ENCODE data around the gene VPS4B. TPM values are rescaled to one million over a fixed set of nuclear protein-coding genes. Genes with fewer than 3 reads are reported as not detected.

Gene VPS4B
- total RNA-seq, 1 experiment from 2014 or later = 59.7 TPM

DNA sequence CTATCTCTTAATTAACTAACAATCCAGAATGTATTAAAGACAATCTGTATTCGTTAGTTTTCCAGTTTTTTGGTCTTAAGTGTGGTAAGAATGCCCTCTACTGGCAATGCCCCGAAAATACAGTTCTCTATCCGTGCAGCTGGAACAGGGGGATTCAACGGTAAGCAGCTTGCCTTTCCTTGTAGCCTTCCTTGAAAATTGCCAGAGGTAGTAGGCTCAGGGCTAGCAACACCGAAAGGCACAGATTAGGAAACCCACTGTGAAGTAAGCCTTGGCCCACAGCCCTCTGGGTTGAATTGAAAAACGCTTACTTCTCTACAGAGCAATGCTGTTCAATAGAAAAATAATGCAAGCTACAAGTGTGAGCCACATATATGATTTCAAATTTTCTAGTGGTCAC is 17.1 kb upstream of the VPS4B start:
- H3K4me2 ChIP-seq = 0 out of 2 replicates have a peak overlapping the region, but pooled peaks have one; percentile 33
- peaks cover 11% of the 10 kb centered on the region for H3K4me1 ChIP-seq (replicated peaks; ENCODE audit: insufficient read depth)
- H3K9me3 ChIP-seq (ENCODE audit: insufficient read depth, low read depth) = no peaks in the 10 kb centered on the region
- H3K27ac ChIP-seq = no peak overlapping the region
- BruUV-seq (replicated peaks) = no TSS peak
- ChIA-PET POLR2A (ENCODE audit: unreplicated experiment) (interaction anchor here (0.5 kb wide), 1 partner anchor 12 kb away, joined by 3 read pairs; no protein-coding TSS in a partner anchor), CTCF (interaction anchor here (0.7 to 1.6 kb wide), 5 partner anchors 66 to 423 kb away, joined by 3 to 6 read pairs (median 5); no protein-coding TSS in a partner anchor)
- no peaks in the 10 kb centered on the region for H4K20me1 ChIP-seq (ENCODE audit: insufficient read depth)
- H3K27me3 ChIP-seq (ENCODE audit: insufficient read depth, low read depth) = no peaks in the 10 kb centered on the region
- TF ChIP-seq, protein P1, sequence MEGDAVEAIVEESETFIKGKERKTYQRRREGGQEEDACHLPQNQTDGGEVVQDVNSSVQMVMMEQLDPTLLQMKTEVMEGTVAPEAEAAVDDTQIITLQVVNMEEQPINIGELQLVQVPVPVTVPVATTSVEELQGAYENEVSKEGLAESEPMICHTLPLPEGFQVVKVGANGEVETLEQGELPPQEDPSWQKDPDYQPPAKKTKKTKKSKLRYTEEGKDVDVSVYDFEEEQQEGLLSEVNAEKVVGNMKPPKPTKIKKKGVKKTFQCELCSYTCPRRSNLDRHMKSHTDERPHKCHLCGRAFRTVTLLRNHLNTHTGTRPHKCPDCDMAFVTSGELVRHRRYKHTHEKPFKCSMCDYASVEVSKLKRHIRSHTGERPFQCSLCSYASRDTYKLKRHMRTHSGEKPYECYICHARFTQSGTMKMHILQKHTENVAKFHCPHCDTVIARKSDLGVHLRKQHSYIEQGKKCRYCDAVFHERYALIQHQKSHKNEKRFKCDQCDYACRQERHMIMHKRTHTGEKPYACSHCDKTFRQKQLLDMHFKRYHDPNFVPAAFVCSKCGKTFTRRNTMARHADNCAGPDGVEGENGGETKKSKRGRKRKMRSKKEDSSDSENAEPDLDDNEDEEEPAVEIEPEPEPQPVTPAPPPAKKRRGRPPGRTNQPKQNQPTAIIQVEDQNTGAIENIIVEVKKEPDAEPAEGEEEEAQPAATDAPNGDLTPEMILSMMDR (conservative IDR thresholded peaks at IDR 0.05) = peak; percentile 89
- no peak for TF ChIP-seq EZH2 (IDR thresholded peaks at IDR 0.05; ENCODE audit: low read depth)
- H3K36me3 ChIP-seq (ENCODE audit: low read depth) = no peaks in the 10 kb centered on the region
- peaks cover 4% of the 10 kb centered on the region; the same call in 1 of the 2 replicates for H3F3A ChIP-seq (ENCODE audit: insufficient read depth, low read depth)
- peak; percentile 25 to 52 for DNase-seq
- H2AFZ ChIP-seq = 0 out of 2 replicates have a peak overlapping the region, but pooled peaks have one; percentile 66
- H3K4me3 ChIP-seq = no peak overlapping the region
- H3K79me2 ChIP-seq (ENCODE audit: low read depth) = no peaks in the 10 kb centered on the region
- intact Hi-C loops (cut with micrococcal nuclease; ENCODE audit: unreplicated experiment) = loop anchor here (1.0 to 10.0 kb wide), 3 partner anchors 40 to 423 kb away; no protein-coding TSS in a partner anchor
- no peaks in the 10 kb centered on the region for H3K9me2 ChIP-seq (ENCODE audit: insufficient read depth)

DNA sequence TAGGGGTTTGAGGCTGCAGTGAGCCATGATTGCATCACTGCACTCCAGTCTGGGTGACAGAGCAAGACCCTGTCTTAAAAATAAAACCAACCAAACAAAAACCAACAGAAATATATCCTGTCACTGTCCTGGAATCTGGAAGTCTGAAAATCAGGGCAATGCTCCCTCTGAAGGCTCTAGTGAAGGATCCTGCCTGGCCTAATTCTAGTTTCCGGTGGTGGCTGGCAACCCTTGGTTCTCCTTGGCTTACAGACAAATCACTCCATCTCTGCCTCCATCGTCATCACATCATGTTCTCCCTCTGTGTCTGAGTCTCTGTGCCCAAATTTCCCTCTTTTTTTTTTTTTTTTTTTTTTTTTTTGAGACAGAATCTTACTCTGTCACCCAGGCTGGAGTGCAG is 15.9 kb upstream of the VPS4B start:
- intact Hi-C loops (cut with micrococcal nuclease; ENCODE audit: unreplicated experiment) = loop anchor here (2.0 to 10.0 kb wide), 2 partner anchors 303 to 421 kb away; no protein-coding TSS in a partner anchor
- DNase-seq = no peak
- Histone ChIP-seq H3K9me2 (ENCODE audit: insufficient read depth) (no peaks in the 10 kb centered on the region), H3K27ac (no peak overlapping the region), H2AFZ (no peak overlapping the region), H3K9me3 (ENCODE audit: insufficient read depth, low read depth) (no peaks in the 10 kb centered on the region), H3K4me1 (replicated peaks; ENCODE audit: insufficient read depth) (no peaks in the 10 kb centered on the region), H3K36me3 (ENCODE audit: low read depth) (no peaks in the 10 kb centered on the region), H3K4me3 (no peak overlapping the region), H3K27me3 (ENCODE audit: insufficient read depth, low read depth) (no peaks in the 10 kb centered on the region), H3K4me2 (no peak overlapping the region), H3K79me2 (ENCODE audit: low read depth) (no peaks in the 10 kb centered on the region), H4K20me1 (ENCODE audit: insufficient read depth) (no peaks in the 10 kb centered on the region), H3F3A (ENCODE audit: insufficient read depth, low read depth) (no peaks in the 10 kb centered on the region; the same call in 1 of the 2 replicates)
- no TSS peak for BruUV-seq (replicated peaks)
- CTCF ChIA-PET = interaction anchor here (0.5 to 0.6 kb wide), 2 partner anchors 56 to 422 kb away, joined by 3 to 5 read pairs; no protein-coding TSS in a partner anchor
- TF ChIP-seq, protein P1 (conservative IDR thresholded peaks at IDR 0.05) = no peak
- no peak for TF ChIP-seq EZH2 (IDR thresholded peaks at IDR 0.05; ENCODE audit: low read depth)
- POLR2A ChIA-PET (ENCODE audit: unreplicated experiment) = no interaction called here

DNA sequence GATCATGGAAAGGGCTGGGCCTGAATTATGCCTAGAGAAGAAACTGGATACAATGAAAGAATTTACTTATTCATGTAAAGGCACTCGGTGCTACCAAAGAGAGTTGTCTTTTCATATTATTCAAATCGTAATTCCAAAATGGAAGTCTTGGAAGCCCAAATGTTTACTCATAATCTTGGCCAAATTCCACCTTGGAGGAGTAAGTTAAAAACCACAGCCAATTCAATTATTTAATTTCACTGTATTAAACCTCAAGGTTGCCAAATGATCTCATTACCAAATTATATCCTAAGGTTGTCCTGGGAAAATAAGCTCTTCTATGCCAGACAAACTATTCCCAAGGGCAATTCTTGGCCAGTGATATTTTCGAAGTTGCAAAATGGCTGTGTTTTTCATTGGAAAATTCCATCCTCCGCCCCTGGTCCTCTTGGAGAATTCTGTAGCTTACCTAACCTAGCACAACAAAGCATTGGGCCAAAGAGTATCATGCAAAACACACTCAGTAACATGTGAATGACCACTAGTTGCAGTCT is 11.1 kb upstream of the VPS4B start:
- CTCF ChIA-PET = no interaction called here
- no TSS peak for BruUV-seq (replicated peaks)
- H3K36me3 ChIP-seq (ENCODE audit: low read depth) = no peaks in the 10 kb centered on the region

More for the DNA sequence above, 11.1 kb upstream of the VPS4B start:
- Histone ChIP-seq H3K27me3 (ENCODE audit: insufficient read depth, low read depth) (no peaks in the 10 kb centered on the region), H3K4me3 (no peak overlapping the region), H3K4me1 (replicated peaks; ENCODE audit: insufficient read depth) (no peaks in the 10 kb centered on the region), H3F3A (ENCODE audit: insufficient read depth, low read depth) (no peaks in the 10 kb centered on the region), H3K27ac (no peak overlapping the region), H3K4me2 (no peak overlapping the region), H3K9me2 (ENCODE audit: insufficient read depth) (no peaks in the 10 kb centered on the region), H3K79me2 (ENCODE audit: low read depth) (no peaks in the 10 kb centered on the region), H4K20me1 (ENCODE audit: insufficient read depth) (no peaks in the 10 kb centered on the region), H3K9me3 (ENCODE audit: insufficient read depth, low read depth) (no peaks in the 10 kb centered on the region), H2AFZ (no peak overlapping the region)
- intact Hi-C loops (cut with micrococcal nuclease; ENCODE audit: unreplicated experiment) = loop anchor here (10.0 kb wide), 1 partner anchor 299 kb away; no protein-coding TSS in a partner anchor
- POLR2A ChIA-PET (ENCODE audit: unreplicated experiment) = no interaction called here
- TF ChIP-seq EZH2 (IDR thresholded peaks at IDR 0.05; ENCODE audit: low read depth) = no peak
- TF ChIP-seq, protein P1 (conservative IDR thresholded peaks at IDR 0.05) = no peak
- no peak for DNase-seq

All from PC-9 (cell line).